Chondrocyte (in vitro differentiated cells): ENCODE data around the gene KIF2A. TPM values are rescaled to one million over a fixed set of nuclear protein-coding genes. Genes with fewer than 3 reads are reported as not detected.

Experiments
- DNase-seq: peaks from one replicate; pipeline ENCODE4 v3.0.0; 2021; ENCODE audit warnings: mixed read lengths, low spot score
- H3K27ac Mint-ChIP-seq: one replicate; pipeline ENCODE4 v1.8.0; 2021; ENCODE audit warnings: mild to moderate bottlenecking, moderate library complexity, mixed read lengths; ENCODE audit not compliant: unreplicated experiment
- H3K27me3 Mint-ChIP-seq: 2 replicates; pipeline ENCODE4 v1.8.0; 2021; ENCODE audit warnings: low read depth, mixed read lengths
- H3K36me3 Mint-ChIP-seq: 2 replicates; pipeline ENCODE4 v1.8.0; 2021; ENCODE audit warnings: low read depth, mixed read lengths
- H3K4me1 Mint-ChIP-seq: 2 replicates; pipeline ENCODE4 v1.8.0; 2021; ENCODE audit warnings: low read depth, mild to moderate bottlenecking, mixed read lengths
- H3K4me3 Mint-ChIP-seq: one replicate; pipeline ENCODE4 v1.8.0; 2021; ENCODE audit warnings: mild to moderate bottlenecking, moderate library complexity, mixed read lengths; ENCODE audit not compliant: unreplicated experiment
- H3K9me3 Mint-ChIP-seq: 2 replicates; pipeline ENCODE4 v1.8.0; 2021; ENCODE audit warnings: low read depth, mixed read lengths
- CTCF ChIP-seq: fragments of 200-600 bp; sonication (generic); IDR thresholded peaks from 2 replicates; pipeline ENCODE4 v1.5.0; 2021; ENCODE audit warnings: antibody characterized with exemption, mild to moderate bottlenecking, moderate library complexity
- long read RNA-seq: library from polyadenylated mRNA; stranded (forward); transcript quantifications from one replicate; pipeline ENCODE4 v2.0.0, GENCODE V29; 2021
- total RNA-seq: library from RNA; stranded (reverse); gene quantifications from 3 replicates; pipeline ENCODE4 v1.2.1, GENCODE V29; 2021

Gene KIF2A
- 34.5 to 37.7 TPM (median 37.3 TPM) in 3 replicates for total RNA-seq
- long read RNA-seq, transcript KIF2A-202 (20 exons, 2,539 nt): major isoform, 25 of 46 reads
- long read RNA-seq, partial matches to known transcripts: 1 of 46 reads
- long read RNA-seq, other reads (novel, unspliced or antisense): 20 of 46 reads

GRCh38 chr5:62305715-62306322, at the start of gene KIF2A:
KIF2A (plus strand) TSS chr5:62306206; CDS start chr5:62306473, 267 bp downstream.
- H3K27me3 Mint-ChIP-seq: no peaks in the 10 kb centered on the region
- peak; percentile 94 for DNase-seq
- H3K4me3 Mint-ChIP-seq: peak within 1 kb of the TSS; percentile 89
- H3K9me3 Mint-ChIP-seq: no peaks in the 10 kb centered on the region
- peaks cover 36% of the 10 kb centered on the region for H3K4me1 Mint-ChIP-seq
- H3K27ac Mint-ChIP-seq: peak within 1 kb of the TSS; percentile 93
- TF ChIP-seq CTCF: peak; percentile 40
- H3K36me3 Mint-ChIP-seq: no peaks in the 10 kb centered on the region

- no peak overlapping the region for H3K27ac Mint-ChIP-seq
- TF ChIP-seq CTCF: no peak
Measured at GRCh38 chr5:62257020-62257367, 49.0 kb upstream of the KIF2A start.

GRCh38 chr5:62258654-62259053, 47.4 kb upstream of the KIF2A start:
- TF ChIP-seq CTCF: no peak
- Mint-ChIP-seq H3K27ac (no peak overlapping the region), H3K4me1 (peaks cover 5% of the 10 kb centered on the region), H3K4me3 (no peak overlapping the region), H3K36me3 (no peaks in the 10 kb centered on the region), H3K9me3 (no peaks in the 10 kb centered on the region), H3K27me3 (peaks cover 3% of the 10 kb centered on the region)
- no peak for DNase-seq

More at GRCh38 chr5:62257020-62257367, 49.0 kb upstream of the KIF2A start:
- no peaks in the 10 kb centered on the region for H3K36me3 Mint-ChIP-seq
- peaks cover 5% of the 10 kb centered on the region for H3K4me1 Mint-ChIP-seq
- H3K27me3 Mint-ChIP-seq: peaks cover 3% of the 10 kb centered on the region
- no peak for DNase-seq
- H3K9me3 Mint-ChIP-seq: no peaks in the 10 kb centered on the region
- H3K4me3 Mint-ChIP-seq: no peak overlapping the region

- Mint-ChIP-seq H3K27me3 (peaks cover 3% of the 10 kb centered on the region), H3K4me3 (no peak overlapping the region), H3K27ac (no peak overlapping the region), H3K36me3 (no peaks in the 10 kb centered on the region), H3K4me1 (peaks cover 5% of the 10 kb centered on the region), H3K9me3 (no peaks in the 10 kb centered on the region)
- DNase-seq: no peak
- no peak for TF ChIP-seq CTCF
Measured at GRCh38 chr5:62259699-62260250, 46.2 kb upstream of the KIF2A start.

GRCh38 chr5:62260513-62260912, 45.5 kb upstream of the KIF2A start:
- TF ChIP-seq CTCF: no peak
- Mint-ChIP-seq H3K4me1 (peaks cover 5% of the 10 kb centered on the region), H3K4me3 (no peak overlapping the region), H3K27me3 (peaks cover 3% of the 10 kb centered on the region), H3K36me3 (no peaks in the 10 kb centered on the region), H3K27ac (no peak overlapping the region), H3K9me3 (no peaks in the 10 kb centered on the region)
- DNase-seq: no peak
